Regular cardiac myocyte (primary cell): ENCODE results near the gene GNB4. TPM values are rescaled to one million over a fixed set of nuclear protein-coding genes. Genes with fewer than 3 reads are reported as not detected.

Experiments
- total RNA-seq: library from RNA; depleted of rRNA; stranded (reverse); fragments of >200 nt; gene quantifications from 2 replicates; pipeline ENCODE4 v1.2.3, GENCODE V29; 2014

Gene GNB4
- total RNA-seq, result 78.4 and 104 TPM in 2 replicates

DNA sequence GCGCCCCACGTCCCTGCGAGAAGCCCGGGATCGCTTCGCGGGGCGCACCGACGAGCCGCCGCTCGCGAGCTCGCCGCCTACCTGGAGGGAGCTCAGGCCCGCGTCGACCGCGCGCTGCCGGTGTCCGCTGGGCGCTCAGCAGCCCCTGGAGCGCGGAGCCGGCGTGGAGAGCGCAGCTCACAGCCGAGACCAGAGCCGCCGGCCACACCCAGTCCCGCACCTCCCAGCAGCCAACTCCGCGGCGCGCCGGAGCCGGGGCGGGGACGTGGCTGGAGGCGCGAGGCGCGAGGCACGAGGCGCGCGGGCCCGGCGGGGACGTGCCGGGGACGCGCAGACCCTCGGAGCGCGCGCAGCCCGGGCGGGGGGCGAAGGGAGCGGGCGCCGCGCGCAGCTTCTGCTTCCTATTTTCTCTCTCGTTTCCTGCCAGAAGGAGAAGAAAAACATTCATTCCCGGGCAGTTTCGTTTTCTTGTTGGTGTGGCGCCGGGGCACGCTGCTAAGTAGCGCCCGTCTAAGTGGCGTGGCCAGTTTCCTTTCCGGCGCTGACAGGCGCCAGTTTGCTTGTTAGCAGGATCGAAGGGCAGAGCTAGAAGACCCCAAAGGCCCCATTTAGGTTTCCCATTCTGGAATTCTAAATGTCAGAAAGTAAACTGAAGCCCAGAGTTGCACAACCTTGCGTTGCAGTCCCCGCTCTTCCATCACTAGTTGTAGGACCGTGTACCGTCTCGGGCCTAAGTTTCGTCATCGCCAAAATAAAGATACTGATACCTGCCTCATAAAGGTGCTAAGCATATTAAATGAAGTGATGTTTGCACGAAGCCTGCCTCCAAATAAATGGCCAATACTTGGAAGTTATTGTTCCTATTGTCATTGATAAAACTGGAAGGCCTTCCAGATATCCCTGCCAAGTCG, at the start of gene GNB4:
GNB4 (minus strand) TSS at position 206 of the 911 bp plus-strand sequence. CDS start 25,270 bp downstream, outside the sequence.

DNA sequence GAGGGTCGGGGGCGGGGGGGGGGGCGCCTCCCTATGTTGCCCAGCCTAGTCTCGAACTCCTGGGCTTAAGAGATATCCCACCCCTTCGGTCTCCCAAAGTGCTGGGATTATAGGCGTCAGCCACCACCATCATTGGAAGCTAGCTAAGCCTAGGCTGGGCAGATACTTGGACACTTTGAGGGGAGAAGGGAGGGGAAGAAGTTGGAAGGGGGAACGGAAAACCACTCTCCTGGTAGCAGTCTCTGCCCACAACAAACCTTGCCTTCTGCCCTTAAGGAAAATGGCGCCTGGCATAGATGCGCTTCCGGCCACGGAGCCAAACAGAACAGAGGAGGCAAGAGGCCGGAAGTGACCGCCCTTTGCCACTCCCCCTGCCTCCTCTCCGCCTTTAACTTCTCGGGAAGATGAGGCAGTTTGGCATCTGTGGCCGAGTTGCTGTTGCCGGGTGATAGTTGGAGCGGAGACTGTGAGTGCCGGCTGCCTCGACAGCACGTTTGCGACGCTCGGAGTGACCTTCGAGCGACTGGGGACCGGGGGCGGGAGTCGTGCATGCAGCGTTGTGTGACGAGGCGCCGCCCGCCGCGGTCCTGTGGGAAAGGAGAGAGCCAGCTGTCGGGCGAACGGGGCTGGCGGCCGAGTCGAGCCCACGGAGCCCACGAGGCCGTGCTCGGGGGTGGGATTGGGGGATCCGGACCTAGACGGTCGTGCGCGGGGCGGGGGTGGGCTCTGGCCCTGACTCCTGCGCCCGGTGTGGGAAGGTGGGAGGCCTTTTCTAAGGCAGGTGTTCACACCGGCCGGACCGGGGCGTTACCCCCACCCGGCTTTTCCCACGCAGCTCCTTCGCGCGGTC, 103.7 kb downstream of the GNB4 start, which contains the start of gene MFN1:
MFN1 (plus strand) TSS at position 365 of the 850 bp plus-strand sequence. CDS start 1,143 bp downstream, outside the sequence.

Other genes starting within 250 kb of the GNB4 start
- gene KCNMB3, start 200.4 kb downstream of the GNB4 start, total RNA-seq, result 0.77 and 0.85 TPM in 2 replicates
- gene ZNF639, start 128.4 kb downstream of the GNB4 start, total RNA-seq, result 36.6 and 42.4 TPM in 2 replicates
- gene MFN1, start 103.8 kb downstream of the GNB4 start, total RNA-seq, result 48.2 and 54.1 TPM in 2 replicates
- gene ACTL6A, start 111.5 kb upstream of the GNB4 start, total RNA-seq, result 53.3 and 95.5 TPM in 2 replicates
- gene MRPL47, start 153.2 kb upstream of the GNB4 start, total RNA-seq, result 25.4 and 47.4 TPM in 2 replicates
- 109 and 140 TPM in 2 replicates for gene NDUFB5, start 153.3 kb upstream of the GNB4 start, total RNA-seq
- 6.8 and 17.4 TPM in 2 replicates for gene USP13, start 201.6 kb upstream of the GNB4 start, total RNA-seq